ENCODE measurements around the gene TFG.

The TFG gene

GRCh38 chr3:100775669-100776068 is 66.4 kb downstream of the TFG start:
- H3K27me3 ChIP-seq (ENCODE audit: control insufficient read depth, insufficient read depth, low read length): no peaks in the 10 kb centered on the region
- H3K4me1 ChIP-seq (ENCODE audit: control insufficient read depth, insufficient read depth, low read length): no peaks in the 10 kb centered on the region
- H3K36me3 ChIP-seq (ENCODE audit: control insufficient read depth, insufficient read depth, low read length): no peaks in the 10 kb centered on the region
- H3K4me3 ChIP-seq (ENCODE audit: low read depth, low read length): no peak overlapping the region
- H3K9me3 ChIP-seq (ENCODE audit: control insufficient read depth, insufficient read depth, low read length): no peaks in the 10 kb centered on the region
- no peak overlapping the region for H3K9ac ChIP-seq (ENCODE audit: low read depth, low read length)
- H3K27ac ChIP-seq (ENCODE audit: low read depth, low read length): no peak overlapping the region

- Histone ChIP-seq H3K27me3 (ENCODE audit: control insufficient read depth, insufficient read depth, low read length) (no peaks in the 10 kb centered on the region), H3K9me3 (ENCODE audit: control insufficient read depth, insufficient read depth, low read length) (no peaks in the 10 kb centered on the region), H3K4me1 (ENCODE audit: control insufficient read depth, insufficient read depth, low read length) (no peaks in the 10 kb centered on the region), H3K9ac (ENCODE audit: low read depth, low read length) (no peak overlapping the region), H3K27ac (ENCODE audit: low read depth, low read length) (no peak overlapping the region), H3K4me3 (ENCODE audit: low read depth, low read length) (no peak overlapping the region), H3K36me3 (ENCODE audit: control insufficient read depth, insufficient read depth, low read length) (no peaks in the 10 kb centered on the region)
Observed at GRCh38 chr3:100776097-100776729, 66.9 kb downstream of the TFG start.

- no peaks in the 10 kb centered on the region for H3K4me1 ChIP-seq (ENCODE audit: control insufficient read depth, insufficient read depth, low read length)
- no peaks in the 10 kb centered on the region for H3K27me3 ChIP-seq (ENCODE audit: control insufficient read depth, insufficient read depth, low read length)
- no peaks in the 10 kb centered on the region for H3K36me3 ChIP-seq (ENCODE audit: control insufficient read depth, insufficient read depth, low read length)
Observed at GRCh38 chr3:100776746-100777145, 67.5 kb downstream of the TFG start.

GRCh38 chr3:100777271-100777670 is 68.0 kb downstream of the TFG start:
- Histone ChIP-seq H3K27me3 (ENCODE audit: control insufficient read depth, insufficient read depth, low read length) (no peaks in the 10 kb centered on the region), H3K9ac (ENCODE audit: low read depth, low read length) (no peak overlapping the region), H3K4me3 (ENCODE audit: low read depth, low read length) (no peak overlapping the region), H3K9me3 (ENCODE audit: control insufficient read depth, insufficient read depth, low read length) (no peaks in the 10 kb centered on the region), H3K36me3 (ENCODE audit: control insufficient read depth, insufficient read depth, low read length) (no peaks in the 10 kb centered on the region), H3K4me1 (ENCODE audit: control insufficient read depth, insufficient read depth, low read length) (no peaks in the 10 kb centered on the region), H3K27ac (ENCODE audit: low read depth, low read length) (no peak overlapping the region)

More at GRCh38 chr3:100776746-100777145, 67.5 kb downstream of the TFG start:
- Histone ChIP-seq H3K9me3 (ENCODE audit: control insufficient read depth, insufficient read depth, low read length) (no peaks in the 10 kb centered on the region), H3K27ac (ENCODE audit: low read depth, low read length) (no peak overlapping the region), H3K4me3 (ENCODE audit: low read depth, low read length) (no peak overlapping the region), H3K9ac (ENCODE audit: low read depth, low read length) (no peak overlapping the region)

- Histone ChIP-seq H3K27me3 (ENCODE audit: control insufficient read depth, insufficient read depth, low read length) (no peaks in the 10 kb centered on the region), H3K27ac (ENCODE audit: low read depth, low read length) (no peak overlapping the region), H3K36me3 (ENCODE audit: control insufficient read depth, insufficient read depth, low read length) (no peaks in the 10 kb centered on the region), H3K4me1 (ENCODE audit: control insufficient read depth, insufficient read depth, low read length) (no peaks in the 10 kb centered on the region), H3K4me3 (ENCODE audit: low read depth, low read length) (no peak overlapping the region), H3K9me3 (ENCODE audit: control insufficient read depth, insufficient read depth, low read length) (no peaks in the 10 kb centered on the region), H3K9ac (ENCODE audit: low read depth, low read length) (no peak overlapping the region)
Observed at GRCh38 chr3:100779480-100779879, 70.2 kb downstream of the TFG start.

- no peak overlapping the region for H3K9ac ChIP-seq (ENCODE audit: low read depth, low read length)
- H3K36me3 ChIP-seq (ENCODE audit: control insufficient read depth, insufficient read depth, low read length): no peaks in the 10 kb centered on the region
- no peaks in the 10 kb centered on the region for H3K4me1 ChIP-seq (ENCODE audit: control insufficient read depth, insufficient read depth, low read length)
- no peak overlapping the region for H3K27ac ChIP-seq (ENCODE audit: low read depth, low read length)
- H3K27me3 ChIP-seq (ENCODE audit: control insufficient read depth, insufficient read depth, low read length): no peaks in the 10 kb centered on the region
- no peaks in the 10 kb centered on the region; the same call in 1 of the 2 replicates for H3K9me3 ChIP-seq (ENCODE audit: control insufficient read depth, insufficient read depth, low read length)
- H3K4me3 ChIP-seq (ENCODE audit: low read depth, low read length): no peak overlapping the region
Observed at GRCh38 chr3:100780071-100780622, 70.9 kb downstream of the TFG start.

- Histone ChIP-seq H3K4me1 (ENCODE audit: control insufficient read depth, insufficient read depth, low read length) (no peaks in the 10 kb centered on the region), H3K4me3 (ENCODE audit: low read depth, low read length) (no peak overlapping the region), H3K9ac (ENCODE audit: low read depth, low read length) (no peak overlapping the region), H3K36me3 (ENCODE audit: control insufficient read depth, insufficient read depth, low read length) (no peaks in the 10 kb centered on the region), H3K27ac (ENCODE audit: low read depth, low read length) (no peak overlapping the region), H3K27me3 (ENCODE audit: control insufficient read depth, insufficient read depth, low read length) (no peaks in the 10 kb centered on the region), H3K9me3 (ENCODE audit: control insufficient read depth, insufficient read depth, low read length) (no peaks in the 10 kb centered on the region; the same call in 1 of the 2 replicates)
Observed at GRCh38 chr3:100781301-100781700, 72.0 kb downstream of the TFG start.

GRCh38 chr3:100782348-100782747 is 73.1 kb downstream of the TFG start:
- H3K9me3 ChIP-seq (ENCODE audit: control insufficient read depth, insufficient read depth, low read length): no peaks in the 10 kb centered on the region; the same call in 1 of the 2 replicates

GRCh38 chr3:100782906-100783305 is 73.6 kb downstream of the TFG start:
- Histone ChIP-seq H3K36me3 (ENCODE audit: control insufficient read depth, insufficient read depth, low read length) (no peaks in the 10 kb centered on the region), H3K9me3 (ENCODE audit: control insufficient read depth, insufficient read depth, low read length) (no peaks in the 10 kb centered on the region; the same call in 1 of the 2 replicates), H3K27ac (ENCODE audit: low read depth, low read length) (no peak overlapping the region), H3K4me1 (ENCODE audit: control insufficient read depth, insufficient read depth, low read length) (no peaks in the 10 kb centered on the region), H3K4me3 (ENCODE audit: low read depth, low read length) (no peak overlapping the region), H3K9ac (ENCODE audit: low read depth, low read length) (no peak overlapping the region), H3K27me3 (ENCODE audit: control insufficient read depth, insufficient read depth, low read length) (no peaks in the 10 kb centered on the region)

More at GRCh38 chr3:100782348-100782747, 73.1 kb downstream of the TFG start:
- H3K36me3 ChIP-seq (ENCODE audit: control insufficient read depth, insufficient read depth, low read length): no peaks in the 10 kb centered on the region
- H3K4me3 ChIP-seq (ENCODE audit: low read depth, low read length): no peak overlapping the region
- no peak overlapping the region for H3K27ac ChIP-seq (ENCODE audit: low read depth, low read length)
- H3K4me1 ChIP-seq (ENCODE audit: control insufficient read depth, insufficient read depth, low read length): no peaks in the 10 kb centered on the region
- H3K27me3 ChIP-seq (ENCODE audit: control insufficient read depth, insufficient read depth, low read length): no peaks in the 10 kb centered on the region
- no peak overlapping the region for H3K9ac ChIP-seq (ENCODE audit: low read depth, low read length)

- no peak overlapping the region for H3K4me3 ChIP-seq (ENCODE audit: low read depth, low read length)
- no peak overlapping the region for H3K27ac ChIP-seq (ENCODE audit: low read depth, low read length)
- H3K4me1 ChIP-seq (ENCODE audit: control insufficient read depth, insufficient read depth, low read length): no peaks in the 10 kb centered on the region
Observed at GRCh38 chr3:100783619-100784018, 74.3 kb downstream of the TFG start.

GRCh38 chr3:100789579-100789978 is 80.3 kb downstream of the TFG start:
- H3K9ac ChIP-seq (ENCODE audit: low read depth, low read length): no peak overlapping the region

More at GRCh38 chr3:100783619-100784018, 74.3 kb downstream of the TFG start:
- Histone ChIP-seq H3K9me3 (ENCODE audit: control insufficient read depth, insufficient read depth, low read length) (no peaks in the 10 kb centered on the region; the same call in 1 of the 2 replicates), H3K36me3 (ENCODE audit: control insufficient read depth, insufficient read depth, low read length) (no peaks in the 10 kb centered on the region), H3K27me3 (ENCODE audit: control insufficient read depth, insufficient read depth, low read length) (no peaks in the 10 kb centered on the region), H3K9ac (ENCODE audit: low read depth, low read length) (no peak overlapping the region)

More at GRCh38 chr3:100789579-100789978, 80.3 kb downstream of the TFG start:
- Histone ChIP-seq H3K9me3 (ENCODE audit: control insufficient read depth, insufficient read depth, low read length) (no peaks in the 10 kb centered on the region; the same call in 1 of the 2 replicates), H3K4me1 (ENCODE audit: control insufficient read depth, insufficient read depth, low read length) (0 out of 2 replicates have a peak, but pooled peaks cover 6% of the 10 kb centered on the region), H3K27ac (ENCODE audit: low read depth, low read length) (no peak overlapping the region), H3K36me3 (ENCODE audit: control insufficient read depth, insufficient read depth, low read length) (no peaks in the 10 kb centered on the region), H3K4me3 (ENCODE audit: low read depth, low read length) (no peak overlapping the region), H3K27me3 (ENCODE audit: control insufficient read depth, insufficient read depth, low read length) (no peaks in the 10 kb centered on the region)

Measured in HUES48 (cell line).